A673 (cell line): ENCODE data around the gene NCAM2. TPM values are rescaled to one million over a fixed set of nuclear protein-coding genes. Genes with fewer than 3 reads are reported as not detected.
A peak's percentile ranks its signal among the peaks of the same experiment; 100 is the strongest.

Source experiments
- BruUV-seq: library from RNA; stranded (reverse); fragments of 400-500 nt; replicated peaks from 2 replicates; lab custom pipeline; 2021; lab: Mats Ljungman, UMichigan
- CTCF ChIA-PET: fragments of 300-600 bp; sonication (Branson Sonifier 250); formaldehyde crosslinking; loops from one replicate; lab custom pipeline; 2022; ENCODE audit warnings: antibody characterized with exemption; lab: Charles Lee
- POLR2A ChIA-PET: fragments of 300-600 bp; sonication (Branson Sonifier 250); formaldehyde crosslinking; loops from one replicate; lab custom pipeline; 2022; ENCODE audit warnings: antibody characterized with exemption; ENCODE audit not compliant: low non-redundant PET; lab: Charles Lee
- DNase-seq: peaks from one replicate; pipeline ENCODE4 v3.0.0-alpha.2; 2015; ENCODE audit warnings: low spot score
- H3K27ac ChIP-seq: fragments of 200-600 bp; sonication (generic); 2 replicates; pipeline ENCODE4 v1.5.1; 2016; ENCODE audit warnings: mixed run types, low read depth, mild to moderate bottlenecking, mixed read lengths, antibody characterized with exemption, low read length; ENCODE audit not compliant: poor library complexity, severe bottlenecking
- H3K27me3 ChIP-seq: fragments of 200-600 bp; sonication (generic); replicated peaks from 2 replicates; pipeline ENCODE4 v1.6.1; 2017; ENCODE audit warnings: mixed run types, low read depth, mild to moderate bottlenecking, mixed read lengths, antibody characterized with exemption, low read length; ENCODE audit not compliant: insufficient read depth, poor library complexity
- H3K36me3 ChIP-seq: fragments of 200-600 bp; sonication (generic); 2 replicates; pipeline ENCODE4 v1.6.1; 2016; ENCODE audit warnings: mixed run types, mild to moderate bottlenecking, mixed read lengths, antibody characterized with exemption, low read length; ENCODE audit not compliant: insufficient read depth, poor library complexity, severe bottlenecking
- H3K4me1 ChIP-seq: fragments of 200-600 bp; sonication (generic); 2 replicates; pipeline ENCODE4 v1.6.1; 2017; ENCODE audit warnings: mixed run types, mild to moderate bottlenecking, mixed read lengths, antibody characterized with exemption, low read length; ENCODE audit not compliant: insufficient read depth, poor library complexity, severe bottlenecking
- H3K4me3 ChIP-seq: fragments of 200-600 bp; sonication (generic); 2 replicates; pipeline ENCODE4 v1.5.1; 2016; ENCODE audit warnings: low read depth, mixed run types, mild to moderate bottlenecking, mixed read lengths, low read length; ENCODE audit not compliant: poor library complexity, severe bottlenecking
- H3K9me3 ChIP-seq: fragments of 200-600 bp; sonication (generic); 2 replicates; pipeline ENCODE4 v1.6.1; 2016; ENCODE audit warnings: mixed run types, low read depth, mild to moderate bottlenecking, mixed read lengths, antibody characterized with exemption, low read length; ENCODE audit not compliant: poor library complexity, severe bottlenecking
- EZH2 ChIP-seq: fragments of 200-600 bp; sonication (generic); IDR thresholded peaks from 2 replicates; pipeline ENCODE4 v1.6.1; 2017; ENCODE audit warnings: borderline replicate concordance, low read depth, mild to moderate bottlenecking, mixed read lengths, antibody characterized with exemption, low read length; ENCODE audit not compliant: poor library complexity, severe bottlenecking
- intact Hi-C: fragments of 100-400 bp; cut with micrococcal nuclease; formaldehyde crosslinking; loops from one replicate; pipeline ENCODE4 v1.10.0; 2022; ENCODE audit not compliant: unreplicated experiment
- total RNA-seq: library from RNA; stranded (reverse); gene quantifications from 2 replicates; pipeline ENCODE4 v1.2.3, GENCODE V29; 2021
- TF ChIP-seq, protein P1 (sequence below): fragments of 300-800, 200-600 bp; sonication (generic); conservative IDR thresholded peaks from 2 replicates; pipeline ENCODE4 v1.5.1; 2017; ENCODE audit warnings: low read depth, mild to moderate bottlenecking, antibody characterized with exemption, low read length, moderate library complexity, mixed read lengths

Gene NCAM2
- total RNA-seq, 1 experiment from 2014 or later, result 38.2 TPM

DNA sequence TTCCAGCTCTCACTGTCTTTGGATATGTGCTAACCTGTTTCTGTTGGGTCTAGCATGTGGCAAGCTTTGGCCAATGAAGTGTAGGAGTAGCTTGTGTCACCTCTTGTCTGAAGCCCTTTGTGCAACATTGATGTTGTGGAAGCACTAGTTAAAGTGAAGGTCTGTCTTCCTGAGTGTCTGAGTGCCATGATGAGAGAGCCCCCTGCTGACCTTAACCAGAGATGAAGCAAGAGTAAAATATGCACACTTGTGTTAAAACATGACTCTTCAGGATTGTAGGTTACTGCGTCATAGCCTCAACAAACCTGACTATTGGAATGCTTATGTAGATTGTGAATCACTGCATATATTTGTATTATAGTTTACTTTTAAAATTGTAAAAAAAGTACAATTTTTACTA is 103.7 kb downstream of the NCAM2 start:
- Histone ChIP-seq H3K4me3 (no peak overlapping the region), H3K27ac (no peak overlapping the region), H3K9me3 (no peaks in the 10 kb centered on the region), H3K36me3 (no peaks in the 10 kb centered on the region), H3K27me3 (no peaks in the 10 kb centered on the region), H3K4me1 (peaks cover 6% of the 10 kb centered on the region)
- BruUV-seq, result no TSS peak
- intact Hi-C loops, result loop anchor here (2.0 kb wide), 1 partner anchor 99 kb away; no protein-coding TSS in a partner anchor
- peak; percentile 74 for DNase-seq
- ChIA-PET POLR2A (no interaction called here), CTCF (no interaction called here)
- TF ChIP-seq, protein P1, sequence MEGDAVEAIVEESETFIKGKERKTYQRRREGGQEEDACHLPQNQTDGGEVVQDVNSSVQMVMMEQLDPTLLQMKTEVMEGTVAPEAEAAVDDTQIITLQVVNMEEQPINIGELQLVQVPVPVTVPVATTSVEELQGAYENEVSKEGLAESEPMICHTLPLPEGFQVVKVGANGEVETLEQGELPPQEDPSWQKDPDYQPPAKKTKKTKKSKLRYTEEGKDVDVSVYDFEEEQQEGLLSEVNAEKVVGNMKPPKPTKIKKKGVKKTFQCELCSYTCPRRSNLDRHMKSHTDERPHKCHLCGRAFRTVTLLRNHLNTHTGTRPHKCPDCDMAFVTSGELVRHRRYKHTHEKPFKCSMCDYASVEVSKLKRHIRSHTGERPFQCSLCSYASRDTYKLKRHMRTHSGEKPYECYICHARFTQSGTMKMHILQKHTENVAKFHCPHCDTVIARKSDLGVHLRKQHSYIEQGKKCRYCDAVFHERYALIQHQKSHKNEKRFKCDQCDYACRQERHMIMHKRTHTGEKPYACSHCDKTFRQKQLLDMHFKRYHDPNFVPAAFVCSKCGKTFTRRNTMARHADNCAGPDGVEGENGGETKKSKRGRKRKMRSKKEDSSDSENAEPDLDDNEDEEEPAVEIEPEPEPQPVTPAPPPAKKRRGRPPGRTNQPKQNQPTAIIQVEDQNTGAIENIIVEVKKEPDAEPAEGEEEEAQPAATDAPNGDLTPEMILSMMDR, result peak; percentile 61
- no peak for TF ChIP-seq EZH2

DNA sequence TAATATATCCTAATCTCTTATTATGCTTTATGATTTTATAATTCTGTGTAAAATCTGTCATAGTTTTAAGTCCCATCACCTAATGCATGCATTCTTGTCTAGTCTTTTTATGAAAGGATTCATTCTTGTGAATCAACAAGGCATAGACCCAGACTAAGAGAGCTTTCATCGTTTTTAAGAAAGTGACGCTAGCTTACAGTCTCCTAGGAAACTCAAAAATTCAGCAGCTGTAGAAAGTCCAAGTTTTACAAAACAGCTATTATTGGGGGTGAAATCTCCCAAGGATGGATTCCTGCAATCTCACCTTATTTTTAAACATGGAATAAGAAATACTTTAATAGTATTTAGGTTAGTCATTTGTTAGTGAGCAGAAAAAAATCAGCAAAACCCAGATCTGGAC is 104.7 kb downstream of the NCAM2 start:
- TF ChIP-seq, protein P1, result no peak
- TF ChIP-seq EZH2, result no peak

DNA sequence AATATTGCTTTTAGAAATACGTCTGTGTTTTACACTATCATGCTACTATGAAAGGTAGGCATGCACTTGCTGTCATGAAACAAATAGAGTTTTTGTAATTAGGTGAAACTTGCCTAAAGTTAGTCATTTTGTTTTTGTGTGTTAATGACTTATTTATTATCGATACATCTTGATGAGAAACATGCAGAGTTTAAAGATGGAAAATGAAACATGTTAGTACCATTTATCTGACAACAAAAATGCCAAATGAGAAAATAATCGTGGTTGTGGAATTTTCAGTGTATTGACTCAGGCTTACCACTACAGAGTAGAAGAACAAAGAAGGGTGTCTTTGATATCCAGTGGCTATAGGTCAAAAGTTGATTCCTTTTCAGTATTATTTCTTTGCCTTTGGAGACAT is 105.5 kb downstream of the NCAM2 start:
- CTCF ChIA-PET, result no interaction called here
- no peaks in the 10 kb centered on the region for H3K27me3 ChIP-seq
- H3K4me3 ChIP-seq, result no peak overlapping the region
- no peak for TF ChIP-seq EZH2
- TF ChIP-seq, protein P1, result no peak
- POLR2A ChIA-PET, result no interaction called here
- no peak for DNase-seq
- H3K27ac ChIP-seq, result no peak overlapping the region
- no peaks in the 10 kb centered on the region for H3K9me3 ChIP-seq
- BruUV-seq, result no TSS peak
- H3K36me3 ChIP-seq, result no peaks in the 10 kb centered on the region
- intact Hi-C loops, result loop anchor here (2.0 kb wide), 1 partner anchor 101 kb away; no protein-coding TSS in a partner anchor
- peaks cover 13% of the 10 kb centered on the region for H3K4me1 ChIP-seq

More for the DNA sequence above, 104.7 kb downstream of the NCAM2 start:
- ChIA-PET POLR2A (no interaction called here), CTCF (no interaction called here)
- no peaks in the 10 kb centered on the region for H3K27me3 ChIP-seq
- H3K9me3 ChIP-seq, result no peaks in the 10 kb centered on the region
- intact Hi-C loops, result loop anchor here (2.0 kb wide), 1 partner anchor 100 kb away; no protein-coding TSS in a partner anchor
- no peak overlapping the region for H3K27ac ChIP-seq
- no peaks in the 10 kb centered on the region for H3K36me3 ChIP-seq
- DNase-seq, result no peak
- BruUV-seq, result no TSS peak
- H3K4me1 ChIP-seq, result peaks cover 6% of the 10 kb centered on the region
- no peak overlapping the region for H3K4me3 ChIP-seq
